Measurements from ENCODE around the gene ZNF485.
"Not testable (repeated sequence)": the region's sequence is repeated elsewhere in the genome, so short reads cannot be mapped to it uniquely, and the experiment has no call there.

ZNF485 gene

DNA sequence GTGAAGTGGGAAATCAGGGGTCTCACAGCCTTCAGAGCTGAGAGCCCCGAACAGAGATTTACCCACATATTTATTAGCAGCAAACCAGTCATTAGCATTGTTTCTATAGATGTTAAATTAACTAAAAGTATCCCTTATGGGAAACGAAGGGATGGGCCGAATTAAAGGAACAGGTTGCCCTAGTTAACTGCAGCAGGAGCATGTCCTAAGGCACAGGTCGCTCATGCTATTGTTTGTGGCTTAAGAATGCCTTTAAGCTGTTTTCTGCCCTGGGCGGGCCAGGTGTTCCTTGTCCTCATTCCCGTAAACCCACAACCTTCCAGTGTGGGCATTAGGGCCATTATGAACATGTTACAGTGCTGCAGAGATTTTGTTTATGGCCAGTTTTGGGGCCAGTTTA, 4.7 kb upstream of the ZNF485 start:
- in situ Hi-C loops (cut with MboI; ENCODE audit: low sequenced_read_pairs), result not testable (repeated sequence)

DNA sequence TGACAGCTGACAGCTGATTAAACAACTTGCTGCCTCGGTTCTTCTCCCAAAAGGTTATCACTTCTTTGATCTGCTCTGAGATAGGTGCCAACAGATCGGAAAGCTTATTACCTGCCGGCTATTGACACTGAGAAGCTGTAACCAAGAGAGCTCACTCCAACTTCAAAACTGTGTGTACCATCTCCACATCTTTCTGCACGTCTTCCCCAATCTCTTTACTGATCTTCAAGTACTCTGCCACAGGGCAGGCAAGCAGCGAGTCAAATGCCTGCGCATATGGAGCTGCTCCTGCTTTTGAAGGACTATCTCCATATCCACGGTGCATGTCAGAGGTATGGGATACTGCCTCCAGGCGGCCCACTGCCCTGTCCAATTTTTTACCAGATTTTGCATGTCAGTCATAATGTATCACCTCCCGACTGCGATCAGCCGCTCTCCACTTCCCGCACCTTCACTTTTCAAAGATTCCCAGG, 352 bp upstream of the ZNF485 start:
- in situ Hi-C loops (cut with MboI; ENCODE audit: low sequenced_read_pairs), result no loop called here

DNA sequence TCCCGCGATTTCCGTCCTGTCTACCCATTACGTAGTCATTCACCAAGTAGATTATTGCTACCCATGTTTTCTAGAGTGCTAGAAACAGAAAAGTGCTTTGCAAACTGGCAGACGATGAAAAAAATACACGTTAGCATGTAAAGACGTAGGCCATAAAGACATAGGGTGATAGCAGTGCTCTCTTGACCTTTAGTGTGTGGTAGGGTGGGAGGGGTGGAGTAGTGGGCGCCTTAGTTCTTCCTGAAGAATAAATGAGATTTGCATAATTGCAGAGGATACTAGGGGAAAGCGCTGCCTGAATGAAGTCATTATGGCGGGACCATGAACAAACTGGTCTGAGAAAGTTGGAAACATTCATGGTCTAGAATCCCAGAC, 948 bp downstream of the ZNF485 start:
- in situ Hi-C loops (cut with MboI; ENCODE audit: low sequenced_read_pairs), result no loop called here

DNA sequence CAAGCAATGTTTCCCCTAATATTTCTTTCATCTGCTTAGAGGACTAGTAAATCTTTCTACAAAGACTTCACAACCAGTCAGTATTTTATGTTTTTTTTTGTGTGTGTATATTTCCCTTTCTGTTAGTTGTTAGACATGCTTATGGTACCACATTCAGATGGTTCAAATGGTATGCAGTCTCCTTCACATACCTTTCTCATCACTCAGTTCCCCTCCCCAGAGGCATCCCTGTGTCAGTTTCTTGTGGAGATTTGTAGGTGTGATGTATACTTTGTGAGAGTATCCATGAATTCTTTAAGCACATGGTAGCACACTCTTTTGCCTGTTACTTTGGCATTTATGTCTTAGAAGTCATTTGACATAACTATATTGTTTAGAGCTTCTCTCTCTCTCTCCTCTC, 4.4 kb downstream of the ZNF485 start:
- in situ Hi-C loops (cut with MboI; ENCODE audit: low sequenced_read_pairs), result no loop called here

DNA sequence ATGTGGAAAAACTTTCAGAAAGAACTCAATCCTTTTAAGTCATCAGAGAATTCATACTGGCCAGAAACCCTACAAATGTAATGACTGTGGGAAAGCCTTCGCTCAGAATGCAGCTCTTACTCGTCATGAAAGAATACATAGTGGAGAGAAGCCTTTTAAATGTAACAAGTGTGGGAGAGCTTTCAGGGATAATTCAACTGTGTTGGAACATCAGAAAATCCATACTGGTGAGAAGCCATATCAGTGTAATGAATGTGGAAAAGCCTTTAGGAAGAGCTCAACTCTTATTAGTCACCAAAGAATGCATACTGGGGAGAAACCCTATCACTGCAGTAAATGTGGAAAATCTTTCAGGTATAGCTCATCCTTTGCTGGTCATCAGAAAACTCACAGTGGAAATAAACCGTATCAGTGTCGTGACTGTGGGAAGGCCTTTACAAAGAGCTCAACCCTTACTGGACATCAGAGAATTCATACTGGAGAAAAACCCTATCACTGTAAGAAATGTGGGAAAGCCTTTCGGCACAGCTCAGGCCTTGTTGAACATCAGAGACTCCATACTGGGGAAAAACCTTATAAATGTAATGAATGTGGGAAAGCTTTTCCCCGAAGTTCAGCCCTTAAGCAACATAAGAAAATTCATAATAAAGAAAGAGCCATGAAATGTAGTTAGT, 10.6 kb downstream of the ZNF485 start:
- in situ Hi-C loops (cut with MboI; ENCODE audit: low sequenced_read_pairs), result no loop called here

DNA sequence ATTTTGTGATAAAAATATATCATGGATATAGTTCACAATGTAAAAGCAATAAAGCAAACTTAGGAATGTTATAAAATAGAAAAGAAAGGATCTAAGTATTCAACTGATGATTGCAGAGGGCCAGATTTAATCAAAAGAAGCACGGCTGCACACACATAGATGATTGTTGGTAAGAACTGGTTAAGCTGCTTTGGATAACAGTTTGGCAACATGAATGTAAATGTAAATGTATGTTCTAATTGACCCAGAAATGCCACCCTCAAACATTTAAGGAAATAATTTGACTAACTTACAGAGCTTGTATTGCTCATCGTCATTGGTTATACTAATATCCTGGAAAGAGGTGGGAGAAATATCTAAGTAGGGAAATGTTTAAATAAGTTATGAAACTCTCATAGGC, 13.1 kb downstream of the ZNF485 start:
- in situ Hi-C loops (cut with MboI; ENCODE audit: low sequenced_read_pairs), result no loop called here

GRCh38 chr10:43622038-43622437, 15.8 kb downstream of the ZNF485 start:
- in situ Hi-C loops (cut with MboI; ENCODE audit: low sequenced_read_pairs), result no loop called here

GRCh38 chr10:43623351-43623750, 17.1 kb downstream of the ZNF485 start:
- in situ Hi-C loops (cut with MboI; ENCODE audit: low sequenced_read_pairs), result no loop called here

DNA sequence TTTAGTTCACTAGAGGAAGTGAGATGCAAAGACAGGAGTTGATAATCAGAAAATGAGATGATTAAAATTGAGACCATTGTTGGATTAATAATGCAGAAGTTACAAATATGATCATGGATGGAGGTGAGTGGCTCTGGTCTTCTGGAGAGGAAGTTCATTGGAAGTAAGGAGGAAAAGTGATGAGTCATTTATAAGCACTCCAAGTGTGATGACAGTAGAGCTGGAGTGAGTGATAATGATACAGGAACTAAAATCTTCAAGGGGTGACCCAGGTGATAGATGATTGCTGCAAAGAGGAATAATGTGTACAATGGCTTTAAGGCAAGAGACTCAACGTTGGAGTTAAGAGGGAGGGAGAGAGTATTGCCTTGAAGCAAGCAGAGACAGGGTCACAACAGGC, 21.7 kb downstream of the ZNF485 start:
- in situ Hi-C loops (cut with MboI; ENCODE audit: low sequenced_read_pairs), result no loop called here

DNA sequence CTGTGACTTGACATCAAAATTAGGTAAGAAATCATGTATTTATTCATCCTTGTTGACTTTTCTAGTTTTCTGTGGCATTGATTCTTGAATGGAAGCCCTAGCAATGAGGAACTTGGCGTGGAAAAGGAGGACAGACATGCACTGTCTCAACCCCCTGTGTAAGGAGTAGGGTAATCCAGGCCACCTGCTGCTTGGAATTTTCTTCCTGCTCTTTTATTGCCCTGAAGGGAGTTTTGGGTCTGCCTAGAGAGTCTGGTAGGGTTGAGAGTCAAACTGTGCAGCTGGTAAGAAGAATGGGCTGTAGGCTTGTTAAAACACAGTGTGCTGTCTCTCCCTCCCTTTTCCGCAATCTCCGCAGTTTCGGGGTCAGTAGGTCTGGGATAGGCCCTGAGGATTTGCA, 22.7 kb downstream of the ZNF485 start:
- in situ Hi-C loops (cut with MboI; ENCODE audit: low sequenced_read_pairs), result no loop called here

GRCh38 chr10:43635816-43636215, 29.6 kb downstream of the ZNF485 start:
- in situ Hi-C loops (cut with MboI; ENCODE audit: low sequenced_read_pairs), result not testable (repeated sequence)

- in situ Hi-C loops (cut with MboI; ENCODE audit: low sequenced_read_pairs), result no loop called here
These were observed 34.4 kb downstream of the ZNF485 start for GRCh38 chr10:43640603-43641002.

DNA sequence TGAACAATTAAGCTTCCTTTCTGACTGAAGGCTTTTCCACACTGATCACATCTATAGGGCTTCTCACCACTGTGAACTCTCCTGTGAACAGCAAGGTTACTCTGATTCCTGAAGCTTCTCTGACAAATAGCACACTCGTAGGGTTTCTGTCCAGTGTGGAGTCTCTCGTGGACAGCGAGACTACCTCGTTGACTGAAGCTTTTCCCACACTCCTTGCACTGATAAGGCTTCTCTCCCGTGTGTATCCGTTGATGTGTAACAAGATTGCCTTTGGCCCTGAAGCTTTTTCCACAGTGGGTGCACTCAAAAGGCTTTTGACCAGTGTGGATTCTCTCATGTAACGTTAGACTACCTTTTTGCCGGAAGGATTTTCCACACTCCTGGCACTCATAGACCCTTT, 38.0 kb downstream of the ZNF485 start:
- in situ Hi-C loops (cut with MboI; ENCODE audit: low sequenced_read_pairs), result no loop called here

DNA sequence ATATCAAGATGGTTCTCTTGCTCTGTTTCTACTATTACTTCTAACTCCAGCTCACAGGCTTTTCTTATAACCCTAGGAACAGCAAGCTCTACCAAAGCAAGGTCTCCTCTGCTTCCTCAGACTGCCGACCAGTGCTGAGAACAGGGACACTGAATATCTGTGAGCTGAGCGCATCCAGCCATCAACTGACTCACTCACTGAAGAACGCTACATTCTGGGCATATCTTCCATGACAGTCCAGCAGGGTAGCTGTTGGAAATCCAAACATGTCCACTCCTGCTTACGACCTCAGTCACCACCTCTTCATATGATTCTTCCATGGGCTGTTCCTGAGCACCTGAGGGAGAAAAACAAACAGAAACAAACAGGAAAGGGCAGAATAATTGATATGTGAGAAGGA, 39.6 kb downstream of the ZNF485 start:
- in situ Hi-C loops (cut with MboI; ENCODE audit: low sequenced_read_pairs), result no loop called here

- in situ Hi-C loops (cut with MboI; ENCODE audit: low sequenced_read_pairs), result no loop called here
These were observed 41.3 kb downstream of the ZNF485 start for GRCh38 chr10:43647576-43647975.

DNA sequence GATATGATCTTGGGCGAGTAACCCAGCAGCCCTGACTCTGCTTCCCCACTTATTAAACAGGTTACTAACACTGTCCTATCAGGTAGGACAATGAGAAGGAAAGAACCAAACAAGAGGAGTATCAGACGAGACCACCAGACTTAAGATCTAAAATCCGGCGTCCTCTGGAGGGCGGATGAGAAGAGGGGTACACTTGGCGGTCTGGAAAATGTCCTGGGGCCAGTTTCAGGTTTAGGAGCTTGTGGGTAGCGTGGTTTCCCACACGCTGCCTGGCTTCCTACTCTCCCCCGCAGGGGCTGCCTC, 41.8 kb downstream of the ZNF485 start:
- in situ Hi-C loops (cut with MboI; ENCODE audit: low sequenced_read_pairs), result no loop called here

GRCh38 chr10:43648398-43649184, 42.4 kb downstream of the ZNF485 start, which contains the start of gene ZNF32:
Gene ZNF32 (minus strand): TSS chr10:43648881. CDS start chr10:43646133, 2,748 bp downstream.
- in situ Hi-C loops (cut with MboI; ENCODE audit: low sequenced_read_pairs), result no loop called here

DNA sequence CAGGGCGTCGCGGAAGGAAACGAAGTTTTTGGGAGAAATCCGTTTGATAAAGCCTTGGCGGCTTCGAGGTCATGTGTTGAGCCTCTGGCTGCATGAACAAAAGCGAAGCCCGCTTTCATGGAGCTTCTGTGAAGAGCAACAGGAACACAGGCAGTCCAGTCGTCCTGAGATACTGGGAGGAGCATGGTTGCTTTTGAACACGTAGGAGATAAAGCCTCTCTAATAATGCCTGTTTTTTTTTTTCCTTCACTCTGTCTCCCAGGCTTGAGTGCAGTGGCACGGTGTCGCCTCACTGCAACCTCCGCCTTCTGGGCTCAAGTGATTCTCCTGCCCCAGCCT, 42.9 kb downstream of the ZNF485 start:
- in situ Hi-C loops (cut with MboI; ENCODE audit: low sequenced_read_pairs), result no loop called here

GRCh38 chr10:43653746-43654145, 47.5 kb downstream of the ZNF485 start:
- in situ Hi-C loops (cut with MboI; ENCODE audit: low sequenced_read_pairs), result loop anchor here (25.0 kb wide), 1 partner anchor 734 kb away; the partner anchor contains the start of gene CXCL12

DNA sequence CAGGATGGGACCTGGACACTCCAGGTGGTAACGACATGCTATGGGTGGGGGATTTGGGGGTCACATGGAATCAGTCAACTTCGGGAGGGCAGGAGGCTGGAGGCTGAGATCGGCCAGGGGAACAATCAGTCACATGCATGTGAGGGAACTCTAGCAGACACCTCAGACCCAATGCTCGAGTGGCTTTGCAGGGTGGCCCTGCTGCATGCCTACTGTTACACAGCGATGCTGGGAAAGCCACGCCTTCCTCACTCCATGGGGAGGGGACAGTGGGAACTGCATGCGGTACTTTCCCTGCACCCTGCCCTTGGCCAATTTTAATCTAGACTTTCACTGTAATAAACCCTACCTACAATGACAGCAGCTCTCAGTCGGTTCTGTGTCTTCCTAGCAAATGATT, 49.1 kb downstream of the ZNF485 start:
- in situ Hi-C loops (cut with MboI; ENCODE audit: low sequenced_read_pairs), result loop anchor here (25.0 kb wide), 1 partner anchor 732 kb away; the partner anchor contains the start of gene CXCL12

GRCh38 chr10:43658227-43658626, 52.0 kb downstream of the ZNF485 start:
- in situ Hi-C loops (cut with MboI; ENCODE audit: low sequenced_read_pairs), result loop anchor here (25.0 kb wide), 1 partner anchor 729 kb away; the partner anchor contains the start of gene CXCL12

DNA sequence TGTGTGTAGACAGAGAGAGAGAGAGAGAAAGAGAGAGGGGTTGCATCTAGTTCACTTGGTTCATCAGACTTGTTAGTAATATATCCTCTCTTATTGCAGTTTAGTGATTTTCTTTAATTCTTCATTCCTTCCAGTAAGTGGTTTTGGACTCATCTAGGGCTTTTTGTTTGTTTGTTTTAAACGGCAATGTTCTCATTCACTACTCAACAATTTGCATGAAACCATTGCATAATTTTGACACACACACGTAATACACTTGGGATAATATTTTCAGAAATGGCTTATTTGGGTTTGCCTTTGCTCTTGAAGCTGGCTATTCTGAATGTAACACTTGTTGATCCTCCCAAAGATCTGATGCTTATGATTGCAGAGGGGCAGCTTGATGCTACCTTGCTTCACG, 58.8 kb downstream of the ZNF485 start:
- in situ Hi-C loops (cut with MboI; ENCODE audit: low sequenced_read_pairs), result loop anchor here (25.0 kb wide), 1 partner anchor 722 kb away; the partner anchor contains the start of gene CXCL12

All from HL-60/S4 treated with retinoic acid at 250 ng/mL for 4 days and 3 days (cell line).